IPS-15b (cell line): Measurements from ENCODE around the gene FAM171A2.

ENCODE experiments used
- H3K27me3 ChIP-seq: one replicate; pipeline ENCODE4 v1.6.1; 2013; ENCODE audit warnings: low read length; ENCODE audit not compliant: control insufficient read depth, insufficient read depth
- H3K36me3 ChIP-seq: one replicate; pipeline ENCODE4 v1.6.1; 2013; ENCODE audit warnings: low read length; ENCODE audit not compliant: control insufficient read depth, insufficient read depth
- H3K4me1 ChIP-seq: one replicate; pipeline ENCODE4 v1.6.1; 2013; ENCODE audit warnings: mild to moderate bottlenecking, low read length; ENCODE audit not compliant: control insufficient read depth, insufficient read depth
- H3K4me3 ChIP-seq: one replicate; pipeline ENCODE4 v1.5.1; 2013; ENCODE audit warnings: low read depth, low read length
- H3K9ac ChIP-seq: one replicate; pipeline ENCODE4 v1.6.1; 2013; ENCODE audit warnings: low read depth, mild to moderate bottlenecking, low read length
- H3K9me3 ChIP-seq: one replicate; pipeline ENCODE4 v1.6.1; 2013; ENCODE audit warnings: mild to moderate bottlenecking, low read length; ENCODE audit not compliant: control insufficient read depth, insufficient read depth

The FAM171A2 gene

GRCh38 chr17:44358066-44358465 lies 5.6 kb downstream of the FAM171A2 start:
- Histone ChIP-seq H3K4me1 (peaks cover 15% of the 10 kb centered on the region), H3K36me3 (peaks cover 3% of the 10 kb centered on the region), H3K9ac (no peak overlapping the region), H3K9me3 (no peaks in the 10 kb centered on the region), H3K27me3 (no peaks in the 10 kb centered on the region), H3K4me3 (no peak overlapping the region)

GRCh38 chr17:44356241-44356640 lies 7.4 kb downstream of the FAM171A2 start:
- no peak overlapping the region for H3K9ac ChIP-seq
- no peaks in the 10 kb centered on the region for H3K9me3 ChIP-seq
- H3K4me1 ChIP-seq, result peaks cover 9% of the 10 kb centered on the region
- no peaks in the 10 kb centered on the region for H3K27me3 ChIP-seq
- H3K4me3 ChIP-seq, result no peak overlapping the region
- H3K36me3 ChIP-seq, result peaks cover 17% of the 10 kb centered on the region

- Histone ChIP-seq H3K4me1 (peaks cover 5% of the 10 kb centered on the region), H3K4me3 (no peak overlapping the region), H3K9ac (no peak overlapping the region), H3K9me3 (no peaks in the 10 kb centered on the region), H3K27me3 (no peaks in the 10 kb centered on the region), H3K36me3 (peaks cover 23% of the 10 kb centered on the region)
These were observed 8.0 kb downstream of the FAM171A2 start for GRCh38 chr17:44355642-44356099.

GRCh38 chr17:44354582-44355561 lies 8.8 kb downstream of the FAM171A2 start:
- H3K36me3 ChIP-seq, result peaks cover 26% of the 10 kb centered on the region
- H3K9ac ChIP-seq, result no peak overlapping the region
- H3K9me3 ChIP-seq, result no peaks in the 10 kb centered on the region
- H3K4me3 ChIP-seq, result peak overlapping the region; percentile 45
- H3K27me3 ChIP-seq, result no peaks in the 10 kb centered on the region
- H3K4me1 ChIP-seq, result no peaks in the 10 kb centered on the region

GRCh38 chr17:44353672-44354331 lies 9.9 kb downstream of the FAM171A2 start:
- Histone ChIP-seq H3K9ac (no peak overlapping the region), H3K4me1 (no peaks in the 10 kb centered on the region), H3K36me3 (peaks cover 26% of the 10 kb centered on the region), H3K9me3 (no peaks in the 10 kb centered on the region), H3K27me3 (no peaks in the 10 kb centered on the region), H3K4me3 (peak overlapping the region; percentile 53)

- Histone ChIP-seq H3K36me3 (peaks cover 23% of the 10 kb centered on the region), H3K4me1 (no peaks in the 10 kb centered on the region), H3K9ac (no peak overlapping the region), H3K4me3 (peak overlapping the region; percentile 32), H3K9me3 (no peaks in the 10 kb centered on the region), H3K27me3 (no peaks in the 10 kb centered on the region)
These were observed 10.6 kb downstream of the FAM171A2 start for GRCh38 chr17:44352828-44353671.

GRCh38 chr17:44351961-44352827 lies 11.5 kb downstream of the FAM171A2 start:
- Histone ChIP-seq H3K4me1 (no peaks in the 10 kb centered on the region), H3K4me3 (no peak overlapping the region), H3K9me3 (no peaks in the 10 kb centered on the region), H3K36me3 (peaks cover 23% of the 10 kb centered on the region), H3K27me3 (no peaks in the 10 kb centered on the region), H3K9ac (no peak overlapping the region)

- Histone ChIP-seq H3K36me3 (peaks cover 23% of the 10 kb centered on the region), H3K4me1 (no peaks in the 10 kb centered on the region), H3K9me3 (no peaks in the 10 kb centered on the region), H3K27me3 (no peaks in the 10 kb centered on the region), H3K9ac (no peak overlapping the region), H3K4me3 (no peak overlapping the region)
These were observed 12.2 kb downstream of the FAM171A2 start for GRCh38 chr17:44351464-44351863.

- no peak overlapping the region for H3K9ac ChIP-seq
- H3K4me3 ChIP-seq, result no peak overlapping the region
- no peaks in the 10 kb centered on the region for H3K9me3 ChIP-seq
- H3K27me3 ChIP-seq, result no peaks in the 10 kb centered on the region
- H3K4me1 ChIP-seq, result peaks cover 5% of the 10 kb centered on the region
- peaks cover 23% of the 10 kb centered on the region for H3K36me3 ChIP-seq
These were observed 12.9 kb downstream of the FAM171A2 start for GRCh38 chr17:44350733-44351226.

- no peaks in the 10 kb centered on the region for H3K9me3 ChIP-seq
- H3K4me1 ChIP-seq, result peaks cover 5% of the 10 kb centered on the region
- peaks cover 23% of the 10 kb centered on the region for H3K36me3 ChIP-seq
- H3K9ac ChIP-seq, result no peak overlapping the region
- no peak overlapping the region for H3K4me3 ChIP-seq
- no peaks in the 10 kb centered on the region for H3K27me3 ChIP-seq
These were observed 14.0 kb downstream of the FAM171A2 start for GRCh38 chr17:44349553-44350070.
